GM12878 (cell line): ENCODE data around the gene RAB4B. TPM values are rescaled to one million over a fixed set of nuclear protein-coding genes. Genes with fewer than 3 reads are reported as not detected.

Source experiments
- ATAC-seq: fragments of 200-7000 bp; cut with Tn5 transposase; 3 replicates; pipeline ENCODE4 v1.9.1; 2020; ENCODE audit warnings: mild to moderate bottlenecking, moderate library complexity
- BruUV-seq: library from RNA; stranded (reverse); fragments of 400-500 nt; replicated peaks from 2 replicates; lab custom pipeline; 2021; lab: Mats Ljungman, UMichigan
- CTCF ChIA-PET: fragments of 300-600 bp; sonication (Branson Sonifier 250); formaldehyde crosslinking; extraction: SDS; loops from one replicate; lab custom pipeline; 2021; ENCODE audit warnings: inconsistent platforms; lab: Yijun Ruan, JAX
- POLR2A ChIA-PET: fragments of 350-600 bp; formaldehyde crosslinking; extraction: SDS; loops from one replicate; lab custom pipeline; 2021; ENCODE audit warnings: inconsistent platforms; lab: Charles Lee
- RAD21 ChIA-PET: fragments of 300-600 bp; sonication (Branson Sonifier 250); formaldehyde crosslinking; loops from one replicate; lab custom pipeline; 2023; ENCODE audit warnings: antibody characterized with exemption; ENCODE audit not compliant: unreplicated experiment; lab: Charles Lee
- SMC1A ChIA-PET: fragments of 300-600 bp; sonication (Branson Sonifier 250); formaldehyde crosslinking; loops from one replicate; lab custom pipeline; 2023; ENCODE audit not compliant: unreplicated experiment, uncharacterized antibody; lab: Charles Lee
- DNase-seq: peaks from one replicate; pipeline ENCODE4 v3.0.0-alpha.2; 2011; ENCODE audit warnings: low read depth, low spot score
- FAIRE-seq: peaks from 3 replicates; lab custom pipeline; 2011; peaks lifted over from hg19 to GRCh38; lab: Jason Lieb, UNC
- H2AFZ ChIP-seq: 2 replicates; pipeline ENCODE4 v1.6.0; 2011; ENCODE audit warnings: low read depth, low read length, control low read depth; ENCODE audit not compliant: control insufficient read depth
- H3K27ac ChIP-seq: 2 replicates; pipeline ENCODE4 v1.5.1; 2011; ENCODE audit warnings: control low read depth; ENCODE audit not compliant: control insufficient read depth, insufficient read depth
- H3K27me3 ChIP-seq, 2 experiments: replicated peaks in 1 of 2; 2 replicates each; pipeline versions ENCODE4 v1.6.0 to v1.6.1; 2011; ENCODE audit warnings: low read length in 1 of 2; ENCODE audit not compliant: control insufficient read depth in 2 of 2, insufficient read depth in 2 of 2
- H3K36me3 ChIP-seq, 2 experiments: 2 replicates each; pipeline ENCODE4 v1.5.1; 2011; ENCODE audit warnings: low read length in 1 of 2; ENCODE audit not compliant: control insufficient read depth in 2 of 2, insufficient read depth in 2 of 2
- H3K4me1 ChIP-seq: 2 replicates; pipeline ENCODE4 v1.6.1; 2011; ENCODE audit warnings: mild to moderate bottlenecking, low read length, moderate library complexity, mixed read lengths; ENCODE audit not compliant: control insufficient read depth, insufficient read depth
- H3K4me2 ChIP-seq: 2 replicates; pipeline ENCODE4 v1.6.0; 2011; ENCODE audit warnings: control low read depth; ENCODE audit not compliant: control insufficient read depth, insufficient read depth
- H3K4me3 ChIP-seq: fragments of 200-600 bp; sonication (generic); 2 replicates; pipeline ENCODE4 v1.5.1; 2016
- H3K79me2 ChIP-seq: 2 replicates; pipeline ENCODE4 v1.6.0; 2011; ENCODE audit warnings: low read length; ENCODE audit not compliant: control insufficient read depth, insufficient read depth
- H3K9ac ChIP-seq: 2 replicates; pipeline ENCODE4 v1.8.0; 2011; ENCODE audit warnings: low read length, control low read depth, mixed read lengths; ENCODE audit not compliant: control insufficient read depth, insufficient read depth
- H3K9me3 ChIP-seq: replicated peaks from 3 replicates; pipeline ENCODE4 v1.5.1; 2011; ENCODE audit warnings: mild to moderate bottlenecking, low read length; ENCODE audit not compliant: control insufficient read depth, insufficient read depth
- H4K20me1 ChIP-seq: 2 replicates; pipeline ENCODE4 v1.6.0; 2011; ENCODE audit not compliant: control insufficient read depth, insufficient read depth
- E2F8 ChIP-seq: fragments of 450-650 bp; IDR thresholded peaks from 2 replicates; pipeline ENCODE4 v1.6.1; 2018; ENCODE audit warnings: mild to moderate bottlenecking, low read depth, moderate library complexity; ENCODE audit not compliant: partially characterized antibody
- PAX5 ChIP-seq: IDR thresholded peaks from 2 replicates; pipeline ENCODE4 v1.6.1; 2011; ENCODE audit warnings: low read depth, low read length, borderline replicate concordance
- POLR2A ChIP-seq: IDR thresholded peaks from 2 replicates; pipeline ENCODE4 v1.6.1; 2011; ENCODE audit warnings: low read depth, mild to moderate bottlenecking, low read length
- TARDBP ChIP-seq: IDR thresholded peaks from 2 replicates; pipeline ENCODE4 v1.6.1; 2016; ENCODE audit warnings: borderline replicate concordance
- WGBS: methylation state at CpG from one replicate; pipeline ENCODE4 v1.1.6; 2016; ENCODE audit warnings: low lambda C conversion rate; ENCODE audit not compliant: insufficient replicate concordance, insufficient coverage; ENCODE audit errors: missing lambda C conversion rate; 5-methylcytosine and 5-hydroxymethylcytosine counted together
- in situ Hi-C: fragments of 300-500 bp; cut with MboI; formaldehyde crosslinking; loops from 9 replicates; pipeline ENCODE4 v1.14.3; 2018; ENCODE audit warnings: mixed read lengths
- intact Hi-C: fragments of 100-400 bp; cut with micrococcal nuclease; formaldehyde crosslinking; loops from one replicate; pipeline ENCODE4 v1.14.2; 2022; ENCODE audit not compliant: unreplicated experiment
- polyA plus RNA-seq, 11 experiments: library from polyadenylated mRNA; depleted of rRNA in 4 of 11; unstranded in 6 of 11; stranded (reverse) in 5 of 11; fragments of >200 nt; fragmentation: Nextera tagmentation in 4 of 11; fragmentation: Illumina TruSeq in 1 of 11; extraction: Ambion mirVana in 4 of 11; extraction: Trizol in 1 of 11; gene quantifications; 1 replicate in 1 of 11; 2 replicates in 10 of 11; pipeline versions ENCODE4 v1.2.1 to v1.2.3, GENCODE V29; 2011 to 2016; ENCODE audit warnings: inconsistent platforms in 2 of 11, missing spikeins in 2 of 11, low read depth in 1 of 11
- total RNA-seq, 4 experiments: library from RNA; depleted of rRNA in 3 of 4; stranded (reverse); fragments of >200 nt in 3 of 4; fragmentation: Illumina TruSeq in 1 of 4; extraction: Trizol in 1 of 4; gene quantifications; 2 replicates each; pipeline versions ENCODE4 v1.2.1 to v1.2.3, GENCODE V29; 2013 to 2021

Gene RAB4B
- total and polyA plus RNA-seq, 10 of the 15 experiments (the other 5 are each of a cell fraction or from before 2014, with no cell fraction given) = 0.60 to 51.5 (median 27.7) TPM

GRCh38 chr19:40762754-40763470 is 15.1 kb upstream of the RAB4B start:
- no peak for DNase-seq
- H3K4me2 ChIP-seq = no peak overlapping the region
- H3K27ac ChIP-seq = no peak overlapping the region
- POLR2A ChIA-PET = no interaction called here
- peaks cover 55 to 63% of the 10 kb centered on the region in 2 experiments for H3K36me3 ChIP-seq
- in situ Hi-C loops (no loop called here), intact Hi-C loops (no loop called here)
- ATAC-seq = no peak
- SMC1A ChIA-PET = interaction anchor here (1.3 kb wide), 1 partner anchor 9 kb away, joined by 3 read pairs; no protein-coding TSS in a partner anchor
- CTCF ChIA-PET = no interaction called here
- H3K4me1 ChIP-seq = no peaks in the 10 kb centered on the region
- H3K79me2 ChIP-seq = peaks cover 9% of the 10 kb centered on the region
- H3K27me3 ChIP-seq = no peaks in the 10 kb centered on the region
- no peak for FAIRE-seq
- H3K9ac ChIP-seq = no peak overlapping the region
- TF ChIP-seq PAX5 = no peak
- 0 out of 2 replicates have a peak, but pooled peaks have one; percentile 21 for TF ChIP-seq POLR2A
- TF ChIP-seq TARDBP = no peak
- H2AFZ ChIP-seq = no peak overlapping the region
- no peaks in the 10 kb centered on the region for H3K9me3 ChIP-seq
- BruUV-seq = no TSS peak
- RAD21 ChIA-PET = no interaction called here
- no peak overlapping the region for H3K4me3 ChIP-seq
- 98% methylated on average over 13 of the region's 17 CpGs for WGBS
- H4K20me1 ChIP-seq = peaks cover 3% of the 10 kb centered on the region

- peaks cover 3% of the 10 kb centered on the region for H4K20me1 ChIP-seq
- no peaks in the 10 kb centered on the region for H3K27me3 ChIP-seq
- no peak overlapping the region for H2AFZ ChIP-seq
- ATAC-seq = no peak
- H3K79me2 ChIP-seq = peaks cover 5% of the 10 kb centered on the region
- TF ChIP-seq E2F8 = no peak
- intact Hi-C loops = no loop called here
- RAD21 ChIA-PET = no interaction called here
- WGBS = 75% methylated on average over 7 of the region's 7 CpGs
- H3K9me3 ChIP-seq = no peaks in the 10 kb centered on the region
- no peak for FAIRE-seq
- no peak overlapping the region for H3K4me2 ChIP-seq
- CTCF ChIA-PET = no interaction called here
- H3K9ac ChIP-seq = no peak overlapping the region
- no peaks in the 10 kb centered on the region for H3K4me1 ChIP-seq
- no peak overlapping the region for H3K4me3 ChIP-seq
- POLR2A ChIA-PET = no interaction called here
- no peak overlapping the region for H3K27ac ChIP-seq
- in situ Hi-C loops = no loop called here
- SMC1A ChIA-PET = interaction anchor here (1.3 kb wide), 1 partner anchor 10 kb away, joined by 3 read pairs; no protein-coding TSS in a partner anchor
- no peak for DNase-seq
- BruUV-seq = no TSS peak
- peaks cover 52 to 62% of the 10 kb centered on the region in 2 experiments for H3K36me3 ChIP-seq
These were observed 14.5 kb upstream of the RAB4B start for GRCh38 chr19:40763526-40763925.
